HG02571 (cell line): ENCODE measurements around the gene CXXC5.

Experiments used
- ATAC-seq: cut with Tn5 transposase; IDR thresholded peaks from one replicate; pipeline ENCODE4 v1.9.1; 2021; ENCODE audit warnings: mild to moderate bottlenecking, moderate library complexity; ENCODE audit not compliant: unreplicated experiment

CXXC5 gene

GRCh38 chr5:139638090-139638735 lies 9.9 kb upstream of the CXXC5 start:
- ATAC-seq, result no peak

- ATAC-seq, result no peak
Observed at GRCh38 chr5:139638736-139639618, 9.2 kb upstream of the CXXC5 start.

GRCh38 chr5:139639619-139640380 lies 8.3 kb upstream of the CXXC5 start:
- ATAC-seq, result no peak

- ATAC-seq, result no peak
Observed at GRCh38 chr5:139640421-139641115, 7.6 kb upstream of the CXXC5 start.

GRCh38 chr5:139641116-139642080 lies 6.8 kb upstream of the CXXC5 start:
- no peak for ATAC-seq

GRCh38 chr5:139642213-139642612 lies 5.9 kb upstream of the CXXC5 start:
- ATAC-seq, result no peak

GRCh38 chr5:139642891-139643871 lies 5.0 kb upstream of the CXXC5 start:
- ATAC-seq, result no peak

- ATAC-seq, result no peak
Observed at GRCh38 chr5:139644001-139644456, 4.1 kb upstream of the CXXC5 start.

- no peak for ATAC-seq
Observed at GRCh38 chr5:139644646-139645429, 3.3 kb upstream of the CXXC5 start.

GRCh38 chr5:139645430-139645871 lies 2.7 kb upstream of the CXXC5 start:
- ATAC-seq, result no peak

GRCh38 chr5:139646111-139646510 lies 2.0 kb upstream of the CXXC5 start:
- ATAC-seq, result no peak

- no peak for ATAC-seq
Observed at GRCh38 chr5:139646912-139647505, 1.1 kb upstream of the CXXC5 start.

- ATAC-seq, result no peak
Observed at GRCh38 chr5:139647506-139648204, 494 bp upstream of the CXXC5 start.

GRCh38 chr5:139649082-139649991 lies 1.2 kb downstream of the CXXC5 start:
- ATAC-seq, result no peak

- no peak for ATAC-seq
Observed at GRCh38 chr5:139650031-139650688, 2.0 kb downstream of the CXXC5 start.
